ENCODE measurements around the gene ANKRD28.

- no peak for TF ChIP-seq CTCF (IDR thresholded peaks at IDR 0.05)
- TF ChIP-seq POLR2A (IDR thresholded peaks at IDR 0.05): no peak
- no peak for TF ChIP-seq EP300 (IDR thresholded peaks at IDR 0.05; ENCODE audit: low read depth)
- TF ChIP-seq POLR2AphosphoS5 (IDR thresholded peaks at IDR 0.05): no peak
Measured at GRCh38 chr3:15847239-15847638, 49.5 kb upstream of the ANKRD28 start.

All from transverse colon (tissue), 4 donors.